Peyer's patch (tissue), 4 donors: Measurements from ENCODE around the gene MYO15B. TPM values are rescaled to one million over a fixed set of nuclear protein-coding genes. Genes with fewer than 3 reads are reported as not detected.

Experiments used
- DNase-seq, 3 donors: peaks; one replicate each; pipeline ENCODE4 v3.0.0-alpha.2; 2017 to 2019
- H3K27ac ChIP-seq, 4 donors: fragments of 200-600 bp; sonication (generic); one replicate each; pipeline ENCODE4 v1.5.1; 2016 to 2019
- H3K27me3 ChIP-seq, 2 donors: fragments of 200-600 bp; sonication (generic); one replicate each; pipeline ENCODE4 v1.5.1; 2019
- H3K36me3 ChIP-seq, 3 donors: fragments of 200-600 bp; sonication (generic); one replicate each; pipeline ENCODE4 v1.5.1; 2016 to 2019
- H3K4me1 ChIP-seq, 4 donors: fragments of 200-600 bp; sonication (generic); one replicate each; pipeline ENCODE4 v1.5.1; 2016 to 2019
- H3K4me3 ChIP-seq, 4 donors: fragments of 200-600 bp; sonication (generic); 1 replicate in 3 of 4; 2 replicates in 1 of 4; pipeline ENCODE4 v1.5.1; 2016 to 2019; ENCODE audit warnings: mild to moderate bottlenecking in 1 of 4
- H3K9me3 ChIP-seq, 4 donors: fragments of 200-600 bp; sonication (generic); one replicate each; pipeline ENCODE4 v1.5.1; 2016 to 2019; ENCODE audit warnings: mild to moderate bottlenecking in 1 of 4
- POLR2A ChIP-seq, 2 donors: fragments of 450-650 bp; IDR thresholded peaks; one replicate each; pipeline ENCODE4 v1.5.1; 2017; ENCODE audit warnings: antibody characterized with exemption in 2 of 2, mild to moderate bottlenecking in 2 of 2, moderate library complexity in 2 of 2
- total RNA-seq, 4 donors: library from RNA; depleted of rRNA; stranded (reverse); fragments of >200 nt; gene quantifications; one replicate each; pipeline ENCODE4 v1.1.0, GENCODE V29; 2016
- TF ChIP-seq, protein P1 (sequence below), 6 experiments: fragments of 450-650 bp in 4 of 6; fragments of 200-600 bp in 2 of 6; sonication (generic) in 1 of 6; IDR thresholded peaks; one replicate each; pipeline ENCODE4 v1.5.1; 2017 to 2019; ENCODE audit warnings: antibody characterized with exemption in 6 of 6, mild to moderate bottlenecking in 3 of 6, moderate library complexity in 1 of 6

The MYO15B gene
- total RNA-seq, 4 donors from 2014 or later, result 552 to 2,671 (median 1,951) TPM

DNA sequence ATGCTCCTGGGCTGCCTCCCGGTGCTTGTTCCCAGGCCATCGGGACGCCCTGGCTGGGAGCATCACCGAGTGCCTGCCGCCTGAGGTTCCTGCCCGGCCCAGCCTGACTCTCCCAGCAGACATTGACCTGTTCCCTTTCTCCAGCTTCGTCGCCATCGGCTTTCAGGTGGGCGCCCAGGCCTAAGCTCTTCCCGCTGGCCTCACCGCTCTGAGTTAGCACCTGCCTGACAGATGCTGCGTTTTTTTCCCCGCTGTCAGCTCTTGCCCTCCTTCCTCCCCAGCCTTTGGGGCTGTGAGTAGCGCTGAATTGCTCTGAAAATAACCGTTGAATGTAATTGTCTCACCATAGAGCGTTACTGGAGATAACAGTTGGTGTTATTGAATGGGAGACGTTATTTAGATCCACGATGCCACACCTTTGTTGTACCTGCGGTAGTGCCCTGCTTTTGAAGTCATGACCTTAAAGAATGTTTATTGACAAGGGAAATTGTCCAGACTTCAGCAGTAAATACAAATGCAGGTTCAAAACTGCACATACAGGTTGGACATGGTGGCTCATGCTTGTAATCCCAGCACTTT lies 24.3 kb downstream of the MYO15B start:
- DNase-seq, result no peak
- peak overlapping the region in 3 of 4 donors; percentile 33 to 57 (median 56) for H3K4me3 ChIP-seq
- no peaks in the 10 kb centered on the region for H3K9me3 ChIP-seq
- peaks cover 0 to 49% (median 0%) of the 10 kb centered on the region in 3 donors for H3K36me3 ChIP-seq
- TF ChIP-seq, protein P1, sequence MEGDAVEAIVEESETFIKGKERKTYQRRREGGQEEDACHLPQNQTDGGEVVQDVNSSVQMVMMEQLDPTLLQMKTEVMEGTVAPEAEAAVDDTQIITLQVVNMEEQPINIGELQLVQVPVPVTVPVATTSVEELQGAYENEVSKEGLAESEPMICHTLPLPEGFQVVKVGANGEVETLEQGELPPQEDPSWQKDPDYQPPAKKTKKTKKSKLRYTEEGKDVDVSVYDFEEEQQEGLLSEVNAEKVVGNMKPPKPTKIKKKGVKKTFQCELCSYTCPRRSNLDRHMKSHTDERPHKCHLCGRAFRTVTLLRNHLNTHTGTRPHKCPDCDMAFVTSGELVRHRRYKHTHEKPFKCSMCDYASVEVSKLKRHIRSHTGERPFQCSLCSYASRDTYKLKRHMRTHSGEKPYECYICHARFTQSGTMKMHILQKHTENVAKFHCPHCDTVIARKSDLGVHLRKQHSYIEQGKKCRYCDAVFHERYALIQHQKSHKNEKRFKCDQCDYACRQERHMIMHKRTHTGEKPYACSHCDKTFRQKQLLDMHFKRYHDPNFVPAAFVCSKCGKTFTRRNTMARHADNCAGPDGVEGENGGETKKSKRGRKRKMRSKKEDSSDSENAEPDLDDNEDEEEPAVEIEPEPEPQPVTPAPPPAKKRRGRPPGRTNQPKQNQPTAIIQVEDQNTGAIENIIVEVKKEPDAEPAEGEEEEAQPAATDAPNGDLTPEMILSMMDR (IDR thresholded peaks at IDR 0.05), result no peak
- TF ChIP-seq POLR2A (IDR thresholded peaks at IDR 0.05), result peak; percentile 56 to 59
- H3K27me3 ChIP-seq, result no peaks in the 10 kb centered on the region
- H3K4me1 ChIP-seq, result peaks cover 0 to 43% (median 0%) of the 10 kb centered on the region in 4 donors
- peak overlapping the region in 3 of 4 donors; percentile 84 to 98 (median 88) for H3K27ac ChIP-seq

DNA sequence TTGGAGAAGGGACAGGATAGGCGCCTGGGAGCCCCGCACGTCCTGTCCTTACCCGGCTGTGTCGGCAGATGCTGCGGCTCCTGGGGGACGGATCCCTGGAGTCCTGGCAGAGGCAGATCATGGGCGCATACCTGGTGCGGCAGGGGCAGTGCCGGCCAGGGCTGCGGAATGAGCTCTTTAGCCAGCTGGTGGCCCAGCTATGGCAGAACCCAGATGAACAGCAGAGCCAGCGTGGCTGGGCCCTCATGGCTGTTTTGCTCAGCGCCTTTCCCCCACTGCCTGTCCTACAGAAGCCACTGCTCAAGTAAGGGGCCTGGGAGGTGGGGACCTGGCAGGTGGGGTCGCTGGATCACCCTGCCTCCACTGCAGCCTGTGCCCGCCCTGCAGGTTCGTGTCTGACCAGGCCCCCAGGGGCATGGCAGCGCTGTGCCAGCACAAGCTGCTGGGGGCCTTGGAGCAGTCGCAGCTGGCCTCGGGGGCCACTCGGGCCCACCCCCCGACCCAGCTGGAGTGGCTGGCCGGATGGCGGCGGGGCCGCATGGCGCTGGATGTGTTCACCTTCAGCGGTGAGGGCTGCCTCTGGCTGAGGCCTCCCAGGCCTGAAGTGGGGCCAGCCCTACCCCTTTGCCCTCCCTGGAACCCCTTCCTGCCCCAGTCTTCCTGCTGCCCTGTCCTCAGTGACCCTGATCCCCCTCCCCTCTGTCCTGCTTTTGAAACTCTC lies 25.5 kb downstream of the MYO15B start:
- TF ChIP-seq POLR2A (IDR thresholded peaks at IDR 0.05), result no peak
- Histone ChIP-seq H3K27me3 (no peaks in the 10 kb centered on the region), H3K27ac (peak overlapping the region in 2 of 4 donors; percentile 88 to 98), H3K4me3 (peak overlapping the region in 2 of 4 donors; percentile 56 to 57), H3K36me3 (peaks cover 0 to 57% (median 0%) of the 10 kb centered on the region in 3 donors), H3K4me1 (peaks cover 0 to 50% (median 3%) of the 10 kb centered on the region in 4 donors), H3K9me3 (no peaks in the 10 kb centered on the region)
- DNase-seq, result no peak

DNA sequence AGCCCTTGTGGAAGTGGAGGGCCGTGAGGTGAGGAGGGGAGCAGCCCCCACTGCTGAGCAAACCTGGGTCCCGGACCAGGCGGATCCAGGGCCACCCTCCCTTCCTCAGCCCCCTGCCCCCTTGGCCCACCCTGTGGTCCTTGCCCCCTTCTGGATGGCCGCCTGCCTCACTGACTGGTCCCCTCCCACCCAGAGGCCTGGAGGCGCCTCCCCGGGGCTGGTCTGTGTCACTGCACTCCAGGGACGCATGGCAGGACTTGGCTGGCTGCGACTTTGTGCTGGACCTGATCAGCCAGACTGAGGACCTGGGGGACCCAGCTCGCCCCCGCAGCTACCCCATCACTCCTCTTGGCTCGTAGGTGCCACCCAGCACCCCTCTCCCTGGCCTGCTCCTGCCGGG lies 26.4 kb downstream of the MYO15B start:
- Histone ChIP-seq H3K27ac (peak overlapping the region in 2 of 4 donors; percentile 92 to 98), H3K4me1 (peaks cover 0 to 50% (median 3%) of the 10 kb centered on the region in 4 donors), H3K4me3 (peak overlapping the region in 2 of 4 donors; percentile 56 to 57), H3K36me3 (peaks cover 0 to 66% (median 0%) of the 10 kb centered on the region in 3 donors), H3K9me3 (no peaks in the 10 kb centered on the region), H3K27me3 (no peaks in the 10 kb centered on the region)
- DNase-seq, result no peak
- no peak for TF ChIP-seq POLR2A (IDR thresholded peaks at IDR 0.05)
- TF ChIP-seq, protein P1 (IDR thresholded peaks at IDR 0.05), result peak in 3 of 6 experiments; percentile 30 to 42 (median 41)

DNA sequence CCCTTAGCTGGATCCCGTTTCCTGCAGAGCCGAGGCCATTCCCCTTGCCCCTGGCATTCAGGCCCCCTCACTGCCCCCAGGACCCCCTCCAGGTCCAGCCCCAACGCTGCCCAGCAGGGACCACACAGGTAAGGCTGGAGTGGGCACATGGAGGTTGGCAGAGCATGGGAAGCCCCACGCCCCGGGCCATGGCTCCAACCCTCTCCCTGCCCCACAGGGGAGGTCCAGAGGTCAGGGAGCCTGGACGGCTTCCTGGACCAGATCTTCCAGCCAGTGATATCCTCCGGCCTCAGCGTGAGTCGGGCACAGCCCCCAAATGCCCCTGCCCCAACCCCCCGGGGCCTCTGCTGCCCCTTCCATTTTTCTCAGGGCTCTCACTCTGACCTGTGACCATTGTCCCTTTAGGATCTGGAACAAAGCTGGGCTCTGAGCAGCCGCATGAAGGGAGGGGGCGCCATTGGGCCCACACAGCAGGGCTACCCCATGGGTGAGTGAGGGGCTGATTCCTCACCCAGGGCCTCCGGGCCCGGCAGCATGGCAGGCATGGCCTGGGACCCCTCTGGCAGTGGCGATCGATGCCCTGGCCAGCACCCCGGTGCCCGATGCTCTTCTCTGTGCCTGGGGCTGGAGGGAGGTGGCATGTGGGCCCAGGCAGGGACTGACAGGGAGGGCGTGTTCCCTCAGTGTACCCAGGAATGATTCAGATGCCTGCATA lies 27.1 kb downstream of the MYO15B start:
- no peak for DNase-seq
- no peaks in the 10 kb centered on the region for H3K9me3 ChIP-seq
- peaks cover 0 to 73% (median 0%) of the 10 kb centered on the region in 3 donors for H3K36me3 ChIP-seq
- TF ChIP-seq POLR2A (IDR thresholded peaks at IDR 0.05), result no peak
- TF ChIP-seq, protein P1 (IDR thresholded peaks at IDR 0.05), result no peak
- H3K27ac ChIP-seq, result peak overlapping the region in 2 of 4 donors; percentile 92 to 98
- H3K4me3 ChIP-seq, result peak overlapping the region in 2 of 4 donors; percentile 56 to 57
- H3K4me1 ChIP-seq, result peaks cover 0 to 50% (median 3%) of the 10 kb centered on the region in 4 donors
- H3K27me3 ChIP-seq, result no peaks in the 10 kb centered on the region

DNA sequence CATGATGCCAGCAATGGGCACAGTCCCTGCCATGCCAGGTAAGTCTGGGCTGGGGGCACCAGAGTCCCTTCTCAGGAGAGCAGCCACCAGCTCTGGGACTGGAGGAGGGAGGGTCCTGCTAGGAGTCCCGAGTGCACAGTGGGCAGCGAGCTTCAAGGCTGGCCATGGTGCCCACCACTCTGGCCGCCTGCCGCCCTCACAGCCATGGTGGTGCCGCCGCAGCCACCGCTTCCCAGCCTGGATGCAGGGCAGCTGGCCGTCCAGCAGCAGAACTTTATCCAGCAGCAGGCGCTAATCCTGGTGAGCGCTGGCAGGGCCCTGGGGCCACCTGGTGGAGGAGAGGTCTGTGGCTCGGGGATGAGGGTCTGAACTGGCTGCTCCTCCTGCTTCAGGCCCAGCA lies 27.7 kb downstream of the MYO15B start:
- Histone ChIP-seq H3K4me1 (peaks cover 0 to 50% (median 3%) of the 10 kb centered on the region in 4 donors), H3K36me3 (peaks cover 0 to 79% (median 0%) of the 10 kb centered on the region in 3 donors), H3K27ac (peak overlapping the region in 2 of 4 donors; percentile 92 to 98), H3K4me3 (peak overlapping the region in 1 of 4 donors; percentile 57), H3K27me3 (no peaks in the 10 kb centered on the region), H3K9me3 (no peaks in the 10 kb centered on the region)
- DNase-seq, result no peak
- TF ChIP-seq, protein P1 (IDR thresholded peaks at IDR 0.05), result peak in 1 of 6 experiments; percentile 4
- peak in 1 of 2 donors; percentile 4 for TF ChIP-seq POLR2A (IDR thresholded peaks at IDR 0.05)
